ENCODE measurements around the gene LRCH4. TPM values are rescaled to one million over a fixed set of nuclear protein-coding genes. Genes with fewer than 3 reads are reported as not detected.

Gene LRCH4
- total and polyA plus RNA-seq, 2 donors (not counting 3 experiments of a cell fraction or from before 2014, with no cell fraction given), result 32.1 to 56.1 TPM

DNA sequence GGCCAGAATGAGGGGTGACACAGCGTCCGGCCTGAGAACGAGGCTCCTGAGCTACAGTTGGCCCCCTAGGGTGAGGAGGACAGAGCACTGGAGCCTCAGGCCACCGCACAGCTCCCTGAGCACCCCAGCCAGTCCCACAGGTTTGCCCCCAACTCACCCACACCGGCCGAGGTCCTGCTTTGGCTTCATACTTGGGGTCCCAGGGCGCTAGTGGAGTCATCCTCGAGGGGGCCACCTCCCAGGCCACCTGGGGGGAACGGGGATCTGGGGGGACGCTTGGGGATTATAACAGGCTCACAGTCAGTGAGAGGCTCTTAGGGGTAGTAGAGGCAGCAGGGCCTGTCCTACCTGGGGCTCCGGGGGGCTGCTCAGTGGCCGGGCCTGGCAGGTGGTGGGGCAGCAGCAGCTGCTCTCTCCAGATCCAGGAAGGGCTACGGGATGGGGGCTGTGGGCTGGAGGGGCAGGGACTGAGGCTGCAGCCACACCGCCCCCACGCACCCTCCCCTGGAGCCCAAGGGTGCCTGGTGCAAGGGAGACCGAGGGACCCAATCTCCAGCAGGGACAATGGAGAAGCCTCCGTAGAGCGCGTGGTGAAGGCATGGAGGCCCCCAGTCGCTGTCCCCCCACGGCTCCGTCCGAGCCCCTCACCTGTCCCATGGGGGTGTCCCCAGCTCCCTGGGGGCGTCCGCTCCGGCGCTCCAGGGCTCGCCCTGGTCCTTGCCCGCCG, 12.8 kb downstream of the LRCH4 start:
- Histone ChIP-seq H3K27me3 (ENCODE audit: control insufficient read depth in 2 of 2, insufficient read depth in 2 of 2, low read length in 2 of 2) (no peaks in the 10 kb centered on the region), H4K20me1 (replicated peaks; ENCODE audit: control insufficient read depth, extremely low read depth, insufficient read depth, low read length) (no peaks in the 10 kb centered on the region), H3K27ac (ENCODE audit: insufficient read depth, low read depth, low read length) (no peak overlapping the region), H3K9ac (replicated peaks; ENCODE audit: extremely low read depth, insufficient read depth, low read length) (no peak overlapping the region), H3K36me3 (ENCODE audit: control insufficient read depth in 2 of 2, extremely low read depth in 1 of 2, insufficient read depth in 2 of 2, low read length in 2 of 2) (peaks cover 6 to 30% of the 10 kb centered on the region in 2 experiments), H3K9me1 (replicated peaks; ENCODE audit: control insufficient read depth, extremely low read depth, insufficient read depth, low read length) (no peaks in the 10 kb centered on the region), H2AFZ (ENCODE audit: low read depth, low read length) (no peak overlapping the region), H3K4me1 (ENCODE audit: control insufficient read depth, extremely low read depth, insufficient read depth, low read length) (peaks cover 11% of the 10 kb centered on the region), H3K4me3 (replicated peaks in 1 of 3; ENCODE audit: insufficient read depth in 1 of 3, low read depth in 1 of 3, low read length in 3 of 3) (no peak overlapping the region), H3K9me3 (replicated peaks; ENCODE audit: control insufficient read depth, insufficient read depth, low read length) (no peaks in the 10 kb centered on the region), H3K79me2 (ENCODE audit: control insufficient read depth, insufficient read depth, low read length) (no peaks in the 10 kb centered on the region), H3K4me2 (ENCODE audit: insufficient read depth, low read length) (no peak overlapping the region)
- DNase-seq (ENCODE audit: low read depth, low spot score) (no peak), FAIRE-seq (no peak)
- CTCF ChIA-PET, result interaction anchor here (0.9 kb wide), 1 partner anchor 12 kb away, joined by 4 read pairs; no protein-coding TSS in a partner anchor
- no peak for TF ChIP-seq GATA2 (IDR thresholded peaks at IDR 0.05; ENCODE audit: insufficient read depth, insufficient read length, low read depth, low read length)
- TF ChIP-seq MYC (IDR thresholded peaks at IDR 0.05; ENCODE audit: low read depth, low read length), result no peak
- TF ChIP-seq POLR2A (IDR thresholded peaks at IDR 0.05; ENCODE audit: low read depth, low read length), result no peak
- TF ChIP-seq EZH2 (IDR thresholded peaks at IDR 0.05; ENCODE audit: borderline replicate concordance, low read depth, low read length, severe bottlenecking), result no peak
- dilution Hi-C loops (cut with MboI; ENCODE audit: extremely low pct_ligation_motif_present, low sequenced_read_pairs) (no loop called here), intact Hi-C loops (cut with micrococcal nuclease) (no loop called here)
- BruUV-seq (replicated peaks), result no TSS peak
- POLR2A ChIA-PET, result interaction anchor here (0.5 kb wide), 1 partner anchor 163 kb away, joined by 3 read pairs; no protein-coding TSS in a partner anchor

DNA sequence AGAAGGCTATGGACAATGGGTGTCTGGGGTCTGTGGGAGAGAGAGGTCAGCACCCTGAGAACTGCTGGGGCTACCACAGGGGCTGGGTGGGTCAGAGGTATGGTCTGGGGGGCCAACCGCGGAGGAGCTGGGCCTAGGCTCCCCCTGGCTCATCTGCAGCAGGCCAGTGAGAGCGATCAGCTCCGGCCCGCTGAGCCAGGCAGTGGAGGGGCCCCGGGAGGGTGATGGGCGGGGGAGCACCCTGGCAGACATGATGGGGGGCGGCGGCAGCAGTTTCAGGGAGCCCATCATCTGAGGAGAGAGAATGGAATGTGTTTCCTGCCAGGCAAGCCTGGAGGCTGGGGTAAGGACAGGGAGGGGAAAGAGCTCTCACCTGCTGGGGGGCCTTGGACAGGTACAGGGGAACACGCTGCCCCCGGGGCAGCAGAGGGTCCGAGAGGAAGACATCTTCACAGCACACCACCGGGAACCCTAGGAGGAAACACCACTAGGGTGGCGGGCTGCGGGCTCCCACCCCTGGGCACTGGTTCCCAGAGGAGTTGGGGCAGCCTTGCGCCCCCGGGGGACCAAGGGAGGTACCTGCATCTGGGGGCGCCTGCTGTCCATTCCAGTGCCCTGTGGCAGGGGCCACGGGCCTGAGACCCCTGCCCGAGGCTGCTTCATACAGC, 13.5 kb downstream of the LRCH4 start:
- Histone ChIP-seq H3K4me2 (ENCODE audit: insufficient read depth, low read length) (no peak overlapping the region), H3K9me3 (replicated peaks; ENCODE audit: control insufficient read depth, insufficient read depth, low read length) (no peaks in the 10 kb centered on the region), H3K27ac (ENCODE audit: insufficient read depth, low read depth, low read length) (no peak overlapping the region), H3K9me1 (replicated peaks; ENCODE audit: control insufficient read depth, extremely low read depth, insufficient read depth, low read length) (no peaks in the 10 kb centered on the region), H3K36me3 (ENCODE audit: control insufficient read depth in 2 of 2, extremely low read depth in 1 of 2, insufficient read depth in 2 of 2, low read length in 2 of 2) (peaks cover 0 to 23% of the 10 kb centered on the region in 2 experiments), H3K27me3 (ENCODE audit: control insufficient read depth in 2 of 2, insufficient read depth in 2 of 2, low read length in 2 of 2) (no peaks in the 10 kb centered on the region), H3K4me3 (replicated peaks in 1 of 3; ENCODE audit: insufficient read depth in 1 of 3, low read depth in 1 of 3, low read length in 3 of 3) (no peak overlapping the region), H3K4me1 (ENCODE audit: control insufficient read depth, extremely low read depth, insufficient read depth, low read length) (peaks cover 11% of the 10 kb centered on the region), H2AFZ (ENCODE audit: low read depth, low read length) (no peak overlapping the region), H3K79me2 (ENCODE audit: control insufficient read depth, insufficient read depth, low read length) (no peaks in the 10 kb centered on the region), H3K9ac (replicated peaks; ENCODE audit: extremely low read depth, insufficient read depth, low read length) (no peak overlapping the region), H4K20me1 (replicated peaks; ENCODE audit: control insufficient read depth, extremely low read depth, insufficient read depth, low read length) (no peaks in the 10 kb centered on the region)
- TF ChIP-seq, protein P1, sequence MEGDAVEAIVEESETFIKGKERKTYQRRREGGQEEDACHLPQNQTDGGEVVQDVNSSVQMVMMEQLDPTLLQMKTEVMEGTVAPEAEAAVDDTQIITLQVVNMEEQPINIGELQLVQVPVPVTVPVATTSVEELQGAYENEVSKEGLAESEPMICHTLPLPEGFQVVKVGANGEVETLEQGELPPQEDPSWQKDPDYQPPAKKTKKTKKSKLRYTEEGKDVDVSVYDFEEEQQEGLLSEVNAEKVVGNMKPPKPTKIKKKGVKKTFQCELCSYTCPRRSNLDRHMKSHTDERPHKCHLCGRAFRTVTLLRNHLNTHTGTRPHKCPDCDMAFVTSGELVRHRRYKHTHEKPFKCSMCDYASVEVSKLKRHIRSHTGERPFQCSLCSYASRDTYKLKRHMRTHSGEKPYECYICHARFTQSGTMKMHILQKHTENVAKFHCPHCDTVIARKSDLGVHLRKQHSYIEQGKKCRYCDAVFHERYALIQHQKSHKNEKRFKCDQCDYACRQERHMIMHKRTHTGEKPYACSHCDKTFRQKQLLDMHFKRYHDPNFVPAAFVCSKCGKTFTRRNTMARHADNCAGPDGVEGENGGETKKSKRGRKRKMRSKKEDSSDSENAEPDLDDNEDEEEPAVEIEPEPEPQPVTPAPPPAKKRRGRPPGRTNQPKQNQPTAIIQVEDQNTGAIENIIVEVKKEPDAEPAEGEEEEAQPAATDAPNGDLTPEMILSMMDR (IDR thresholded peaks at IDR 0.05; ENCODE audit: extremely low read depth in 1 of 2, insufficient read depth in 1 of 2, low read depth in 1 of 2, low read length in 2 of 2), result no peak
- no peak for TF ChIP-seq GATA2 (IDR thresholded peaks at IDR 0.05; ENCODE audit: insufficient read depth, insufficient read length, low read depth, low read length)
- no peak for TF ChIP-seq POLR2A (IDR thresholded peaks at IDR 0.05; ENCODE audit: low read depth, low read length)
- TF ChIP-seq JUN (IDR thresholded peaks at IDR 0.05; ENCODE audit: borderline replicate concordance, insufficient read depth, insufficient read length, low read depth), result no peak
- no peak for TF ChIP-seq FOS (IDR thresholded peaks at IDR 0.05; ENCODE audit: borderline replicate concordance, insufficient read depth, low read length)
- TF ChIP-seq, protein P2, sequence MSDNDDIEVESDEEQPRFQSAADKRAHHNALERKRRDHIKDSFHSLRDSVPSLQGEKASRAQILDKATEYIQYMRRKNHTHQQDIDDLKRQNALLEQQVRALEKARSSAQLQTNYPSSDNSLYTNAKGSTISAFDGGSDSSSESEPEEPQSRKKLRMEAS (IDR thresholded peaks at IDR 0.05; ENCODE audit: insufficient read depth, insufficient read length), result no peak
- no peak for TF ChIP-seq POLR2AphosphoS5 (IDR thresholded peaks at IDR 0.05; ENCODE audit: insufficient read depth, low read depth, low read length)
- TF ChIP-seq MYC (IDR thresholded peaks at IDR 0.05; ENCODE audit: low read depth, low read length), result no peak
- no peak for TF ChIP-seq EZH2 (IDR thresholded peaks at IDR 0.05; ENCODE audit: borderline replicate concordance, low read depth, low read length, severe bottlenecking)
- intact Hi-C loops (cut with micrococcal nuclease) (no loop called here), dilution Hi-C loops (cut with MboI; ENCODE audit: extremely low pct_ligation_motif_present, low sequenced_read_pairs) (no loop called here)
- no peak for FAIRE-seq
- CTCF ChIA-PET, result interaction anchor here (0.9 to 1.3 kb wide), 2 partner anchors 9 to 13 kb away, joined by 3 to 4 read pairs; no protein-coding TSS in a partner anchor
- no peak for DNase-seq (ENCODE audit: low read depth, low spot score)
- POLR2A ChIA-PET, result interaction anchor here (0.5 kb wide), 1 partner anchor 163 kb away, joined by 3 read pairs; no protein-coding TSS in a partner anchor
- BruUV-seq (replicated peaks), result no TSS peak
